H9 (cell line): ENCODE data around the gene CALML5. TPM values are rescaled to one million over a fixed set of nuclear protein-coding genes. Genes with fewer than 3 reads are reported as not detected.

Experiments used
- DNase-seq: peaks from one replicate; pipeline ENCODE4 v3.0.0-alpha.2; 2017
- H2AFZ ChIP-seq: one replicate; pipeline ENCODE4 v1.6.1; 2013; ENCODE audit warnings: mild to moderate bottlenecking, low read length, control low read depth, moderate library complexity
- H2AK5ac ChIP-seq: 2 replicates; pipeline ENCODE4 v1.6.1; 2013; ENCODE audit warnings: low read length, control low read depth, mixed read lengths; ENCODE audit not compliant: insufficient read length
- H2BK120ac ChIP-seq: one replicate; pipeline ENCODE4 v1.6.1; 2013; ENCODE audit warnings: low read depth, mild to moderate bottlenecking, low read length, control low read depth, inconsistent platforms; ENCODE audit not compliant: poor library complexity, severe bottlenecking
- H2BK12ac ChIP-seq: 2 replicates; pipeline ENCODE4 v1.6.1; 2013; ENCODE audit warnings: low read length, control low read depth, mixed read lengths, low read depth; ENCODE audit not compliant: insufficient read length
- H2BK15ac ChIP-seq: 2 replicates; pipeline ENCODE4 v1.6.1; 2013; ENCODE audit warnings: low read depth, low read length, control low read depth
- H2BK20ac ChIP-seq: one replicate; pipeline ENCODE4 v1.6.1; 2013; ENCODE audit warnings: low read depth, mild to moderate bottlenecking, low read length, control low read depth, inconsistent platforms; ENCODE audit not compliant: poor library complexity, severe bottlenecking
- H2BK5ac ChIP-seq: 2 replicates; pipeline ENCODE4 v1.6.1; 2013; ENCODE audit warnings: low read length, control low read depth, mixed read lengths; ENCODE audit not compliant: insufficient read length
- H3K14ac ChIP-seq: 2 replicates; pipeline ENCODE4 v1.6.1; 2013; ENCODE audit warnings: low read length, control low read depth; ENCODE audit not compliant: insufficient read depth
- H3K18ac ChIP-seq: 2 replicates; pipeline ENCODE4 v1.6.1; 2013; ENCODE audit warnings: low read depth, mild to moderate bottlenecking, mixed read lengths, low read length, control low read depth; ENCODE audit not compliant: insufficient read length
- H3K23ac ChIP-seq: 2 replicates; pipeline ENCODE4 v1.6.1; 2013; ENCODE audit warnings: low read length, control low read depth, mixed read lengths, low read depth; ENCODE audit not compliant: insufficient read length
- H3K23me2 ChIP-seq: 2 replicates; pipeline ENCODE4 v1.6.1; 2013; ENCODE audit warnings: low read depth, mild to moderate bottlenecking, mixed read lengths, low read length, control low read depth; ENCODE audit not compliant: insufficient read length, poor library complexity, severe bottlenecking
- H3K27ac ChIP-seq: 2 replicates; pipeline ENCODE4 v1.5.1; 2013; ENCODE audit warnings: low read length, control low read depth, mixed read lengths, low read depth; ENCODE audit not compliant: insufficient read length
- H3K27me3 ChIP-seq: 2 replicates; pipeline ENCODE4 v1.6.1; 2013; ENCODE audit warnings: low read length, control low read depth, inconsistent platforms; ENCODE audit not compliant: insufficient read depth
- H3K4ac ChIP-seq: 2 replicates; pipeline ENCODE4 v1.6.1; 2013; ENCODE audit warnings: low read depth, mild to moderate bottlenecking, control low read depth, inconsistent platforms, low read length, moderate library complexity
- H3K4me1 ChIP-seq: 2 replicates; pipeline ENCODE4 v1.6.1; 2013; ENCODE audit warnings: low read length, control low read depth, inconsistent platforms; ENCODE audit not compliant: insufficient read depth
- H3K4me2 ChIP-seq: 2 replicates; pipeline ENCODE4 v1.6.1; 2013; ENCODE audit warnings: low read length, control low read depth, mixed read lengths; ENCODE audit not compliant: insufficient read length, insufficient read depth
- H3K56ac ChIP-seq: 2 replicates; pipeline ENCODE4 v1.6.1; 2013; ENCODE audit warnings: low read depth, mild to moderate bottlenecking, mixed read lengths, low read length, control low read depth; ENCODE audit not compliant: insufficient read length
- H3K79me1 ChIP-seq: 2 replicates; pipeline ENCODE4 v1.6.1; 2013; ENCODE audit warnings: low read depth, mild to moderate bottlenecking, moderate library complexity, low read length, control low read depth, inconsistent platforms; ENCODE audit not compliant: insufficient read depth, poor library complexity, severe bottlenecking
- H3K79me2 ChIP-seq: 2 replicates; pipeline ENCODE4 v1.6.1; 2013; ENCODE audit warnings: low read length, control low read depth, inconsistent platforms; ENCODE audit not compliant: insufficient read depth
- H3K9ac ChIP-seq: 2 replicates; pipeline ENCODE4 v1.6.1; 2013; ENCODE audit warnings: low read length, control low read depth, mixed read lengths; ENCODE audit not compliant: insufficient read length; ENCODE audit errors: extremely low read depth
- H3K9me3 ChIP-seq: one replicate; pipeline ENCODE4 v1.6.1; 2013; ENCODE audit warnings: low read depth, low read length, inconsistent platforms; ENCODE audit not compliant: control insufficient read depth
- H3T11ph ChIP-seq: one replicate; pipeline ENCODE4 v1.6.1; 2013; ENCODE audit warnings: mild to moderate bottlenecking, low read length, control low read depth, inconsistent platforms
- H4K20me1 ChIP-seq: one replicate; pipeline ENCODE4 v1.6.1; 2013; ENCODE audit not compliant: control insufficient read depth, insufficient read length, insufficient read depth
- H4K5ac ChIP-seq: 2 replicates; pipeline ENCODE4 v1.6.1; 2013; ENCODE audit warnings: low read depth, mild to moderate bottlenecking, mixed read lengths, low read length, control low read depth; ENCODE audit not compliant: insufficient read length
- H4K8ac ChIP-seq: replicated peaks from 2 replicates; pipeline ENCODE4 v1.6.1; 2013; ENCODE audit warnings: low read length, control low read depth, mixed read lengths, low read depth; ENCODE audit not compliant: insufficient read length
- H4K91ac ChIP-seq: 2 replicates; pipeline ENCODE4 v1.6.1; 2013; ENCODE audit warnings: low read depth, mild to moderate bottlenecking, moderate library complexity, mixed read lengths, low read length, control low read depth; ENCODE audit not compliant: insufficient read length
- H3K27ac Mint-ChIP-seq, 3 experiments: 2 replicates in 2 of 3; 3 replicates in 1 of 3; pipeline ENCODE4 v1.8.0; 2020 to 2021; ENCODE audit warnings: mixed read lengths in 3 of 3, mild to moderate bottlenecking in 1 of 3, moderate library complexity in 1 of 3
- H3K27me3 Mint-ChIP-seq: 2 replicates; pipeline ENCODE4 v1.8.0; 2021; ENCODE audit warnings: low read depth, mild to moderate bottlenecking, moderate library complexity, mixed read lengths
- H3K36me3 Mint-ChIP-seq, 3 experiments: 2 replicates in 2 of 3; 3 replicates in 1 of 3; pipeline ENCODE4 v1.8.0; 2020 to 2021; ENCODE audit warnings: low read depth in 3 of 3, mixed read lengths in 3 of 3; ENCODE audit not compliant: insufficient read depth in 1 of 3
- H3K4me1 Mint-ChIP-seq, 2 experiments: 2 replicates each; pipeline ENCODE4 v1.8.0; 2020; ENCODE audit warnings: mixed read lengths in 2 of 2
- H3K4me3 Mint-ChIP-seq, 2 experiments: 2 replicates in 1 of 2; 3 replicates in 1 of 2; pipeline ENCODE4 v1.8.0; 2020 to 2021; ENCODE audit warnings: mild to moderate bottlenecking in 2 of 2, mixed read lengths in 2 of 2, moderate library complexity in 1 of 2
- H3K9me3 Mint-ChIP-seq, 2 experiments: 2 replicates in 1 of 2; 3 replicates in 1 of 2; pipeline ENCODE4 v1.8.0; 2020; ENCODE audit warnings: mild to moderate bottlenecking in 2 of 2, mixed read lengths in 2 of 2, moderate library complexity in 1 of 2
- CTCF ChIP-seq: fragments of 200-600 bp; sonication (generic); conservative IDR thresholded peaks from 3 replicates; pipeline ENCODE4 v1.8.0; 2021; ENCODE audit warnings: antibody characterized with exemption, mild to moderate bottlenecking
- WGBS: extraction: QIAGEN DNeasy Blood & Tissue Kit; methylation state at CpG from one replicate; pipeline ENCODE4 v1.1.7; 2013; ENCODE audit warnings: missing lambda C conversion rate, low lambda C conversion rate, mixed read lengths; ENCODE audit not compliant: insufficient read length; ENCODE audit errors: extremely low coverage; 5-methylcytosine and 5-hydroxymethylcytosine counted together
- total RNA-seq: library from RNA; stranded (reverse); gene quantifications from 2 replicates; pipeline ENCODE4 v1.2.1, GENCODE V29; 2021

Gene CALML5
- total RNA-seq, 1 experiment from 2014 or later: not detected

- H3K9ac ChIP-seq: no peak within 1 kb of the TSS
- no peak within 1 kb of the TSS for H3K4me2 ChIP-seq
Measured at GRCh38 chr10:5524641-5525560, 25.5 kb upstream of the CALML5 start, which contains the start of gene CALML3. TSS of gene CALML3 (plus strand) at chr10:5524961. CDS start at chr10:5525086, 125 bp downstream.

More at GRCh38 chr10:5524641-5525560, 25.5 kb upstream of the CALML5 start, which contains the start of gene CALML3:
- no peaks in the 10 kb centered on the region for H3K4me1 ChIP-seq
- H4K20me1 ChIP-seq: no peaks in the 10 kb centered on the region
- H3K27ac ChIP-seq: no peak within 1 kb of the TSS
- Mint-ChIP-seq H3K27me3 (0 out of 2 replicates have a peak, but pooled peaks cover 2% of the 10 kb centered on the region), H3K36me3 (peaks cover 0 to 3% (median 0%) of the 10 kb centered on the region in 3 experiments; a peak in 4 of 7 replicates), H3K4me3 (no peak within 1 kb of the TSS), H3K9me3 (peaks cover 6 to 7% of the 10 kb centered on the region in 2 experiments; a peak in 4 of 5 replicates), H3K4me1 (peaks cover 12 to 28% of the 10 kb centered on the region in 2 experiments), H3K27ac (no peak within 1 kb of the TSS; a peak in 1 of 7 replicates)
- no peak within 1 kb of the TSS for H3K18ac ChIP-seq
- no peak within 1 kb of the TSS for H2BK120ac ChIP-seq
- H3K14ac ChIP-seq: no peak within 1 kb of the TSS
- H3K9me3 ChIP-seq: no peaks in the 10 kb centered on the region
- H3K23me2 ChIP-seq: no peaks in the 10 kb centered on the region
- no CpG with 5 or more reads among the region's 64 CpGs for WGBS
- H2AK5ac ChIP-seq: no peak within 1 kb of the TSS
- no peak within 1 kb of the TSS for H3K23ac ChIP-seq
- H3K27me3 ChIP-seq: no peaks in the 10 kb centered on the region
- no peak within 1 kb of the TSS for H2AFZ ChIP-seq
- DNase-seq: no peak
- H2BK5ac ChIP-seq: no peak within 1 kb of the TSS
- no peaks in the 10 kb centered on the region for H3K79me1 ChIP-seq
- H4K8ac ChIP-seq: no peak within 1 kb of the TSS
- H2BK20ac ChIP-seq: no peak within 1 kb of the TSS
- no peaks in the 10 kb centered on the region for H3K79me2 ChIP-seq
- TF ChIP-seq CTCF: no peak
- no peak within 1 kb of the TSS for H4K91ac ChIP-seq
- H3K4ac ChIP-seq: no peak within 1 kb of the TSS
- H3T11ph ChIP-seq: no peak within 1 kb of the TSS
- no peak within 1 kb of the TSS for H3K56ac ChIP-seq
- H4K5ac ChIP-seq: no peak within 1 kb of the TSS
- no peak within 1 kb of the TSS for H2BK15ac ChIP-seq
- H2BK12ac ChIP-seq: no peak within 1 kb of the TSS
